Stimulated activated naive B cell treated with anti-CD40 and anti-IgM and Interleukin-4, amounts not matched to agents 10 μg/mL and 1 μg/mL and 100 μg/mL, for 72 hours (primary cell): ENCODE measurements around the gene OR6V1.

Experiments used
- ATAC-seq, 2 donors: fragments of 150-1000 bp; cut with Tn5 transposase; replicated peaks; 2 replicates each; pipeline ENCODE4 v1.10.0; 2021; ENCODE audit warnings: moderate library complexity in 1 of 2
- DNase-seq: peaks from one replicate; pipeline ENCODE4 v3.0.0; 2021
- H3K27ac Mint-ChIP-seq: one replicate; pipeline ENCODE4 v1.8.0; 2022; ENCODE audit warnings: mild to moderate bottlenecking, mixed read lengths
- H3K27me3 Mint-ChIP-seq, 2 donors: one replicate each; pipeline ENCODE4 v1.8.0; 2022; ENCODE audit warnings: mixed read lengths in 2 of 2
- H3K36me3 Mint-ChIP-seq, 2 donors: one replicate each; pipeline ENCODE4 v1.8.0; 2022; ENCODE audit warnings: mixed read lengths in 2 of 2, mild to moderate bottlenecking in 1 of 2
- H3K4me1 Mint-ChIP-seq, 2 donors: one replicate each; pipeline ENCODE4 v1.8.0; 2022; ENCODE audit warnings: mixed read lengths in 2 of 2, mild to moderate bottlenecking in 1 of 2
- H3K4me3 Mint-ChIP-seq, 2 donors: one replicate each; pipeline ENCODE4 v1.8.0; 2022; ENCODE audit warnings: mild to moderate bottlenecking in 2 of 2, mixed read lengths in 2 of 2, moderate library complexity in 1 of 2
- H3K9me3 Mint-ChIP-seq, 2 donors: one replicate each; pipeline ENCODE4 v1.8.0; 2022; ENCODE audit warnings: mixed read lengths in 2 of 2, mild to moderate bottlenecking in 1 of 2

The OR6V1 gene, protein sequence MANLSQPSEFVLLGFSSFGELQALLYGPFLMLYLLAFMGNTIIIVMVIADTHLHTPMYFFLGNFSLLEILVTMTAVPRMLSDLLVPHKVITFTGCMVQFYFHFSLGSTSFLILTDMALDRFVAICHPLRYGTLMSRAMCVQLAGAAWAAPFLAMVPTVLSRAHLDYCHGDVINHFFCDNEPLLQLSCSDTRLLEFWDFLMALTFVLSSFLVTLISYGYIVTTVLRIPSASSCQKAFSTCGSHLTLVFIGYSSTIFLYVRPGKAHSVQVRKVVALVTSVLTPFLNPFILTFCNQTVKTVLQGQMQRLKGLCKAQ

DNA sequence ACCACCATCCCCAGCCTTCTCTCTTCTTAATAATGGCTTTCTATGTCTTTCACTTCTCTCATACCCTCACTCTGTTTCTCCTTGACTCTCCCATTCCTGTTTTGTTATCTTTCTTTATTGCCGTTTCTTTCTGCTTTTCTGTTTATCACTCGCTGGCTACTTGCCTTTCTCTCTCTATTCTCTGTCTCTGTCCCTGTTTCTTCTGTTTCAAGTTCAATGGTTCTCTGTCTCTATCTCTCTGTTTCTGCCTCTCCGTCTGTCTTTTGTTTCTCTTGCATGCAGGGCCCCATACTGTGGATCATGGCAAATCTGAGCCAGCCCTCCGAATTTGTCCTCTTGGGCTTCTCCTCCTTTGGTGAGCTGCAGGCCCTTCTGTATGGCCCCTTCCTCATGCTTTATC, at the start of gene OR6V1:
OR6V1 (plus strand) TSS at position 301 of the 400 bp plus-strand sequence; CDS start at position 301, 0 bp downstream.
- Mint-ChIP-seq H3K4me1 (peaks cover 39 to 63% of the 10 kb centered on the region in 2 donors), H3K27me3 (no peaks in the 10 kb centered on the region), H3K4me3 (no peak within 1 kb of the TSS), H3K9me3 (no peaks in the 10 kb centered on the region), H3K27ac (no peak within 1 kb of the TSS), H3K36me3 (peaks cover 0 to 1% of the 10 kb centered on the region in 2 donors)
- DNase-seq (no peak), ATAC-seq (no peak)

DNA sequence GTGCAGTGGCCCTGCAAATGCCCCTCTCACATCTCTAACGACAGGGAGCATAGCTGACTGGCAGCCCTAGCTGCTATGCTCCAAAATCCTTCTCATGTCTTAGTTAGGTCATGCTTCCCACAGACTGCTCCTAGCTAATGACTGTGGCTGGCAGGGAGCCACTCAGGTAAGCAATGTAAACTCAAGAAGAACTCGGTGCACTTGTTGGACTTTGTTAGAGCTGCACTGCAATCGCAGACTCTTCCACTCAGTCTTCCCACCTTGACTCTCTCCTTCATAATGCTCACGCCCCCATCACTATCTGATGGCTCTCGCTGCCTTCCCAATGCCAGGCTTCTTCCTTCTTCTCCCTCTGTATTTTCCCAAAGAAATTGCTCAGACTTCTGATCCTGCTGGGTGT, 49.2 kb upstream of the OR6V1 start:
- H3K27me3 Mint-ChIP-seq, result peaks cover 0 to 2% of the 10 kb centered on the region in 2 donors
- H3K4me3 Mint-ChIP-seq, result peak overlapping the region; percentile 77 to 84
- peaks cover 7 to 16% of the 10 kb centered on the region in 2 donors for H3K4me1 Mint-ChIP-seq
- H3K9me3 Mint-ChIP-seq, result no peaks in the 10 kb centered on the region
- no peaks in the 10 kb centered on the region for H3K36me3 Mint-ChIP-seq
- DNase-seq, result no peak
- no peak overlapping the region for H3K27ac Mint-ChIP-seq
- no peak for ATAC-seq

DNA sequence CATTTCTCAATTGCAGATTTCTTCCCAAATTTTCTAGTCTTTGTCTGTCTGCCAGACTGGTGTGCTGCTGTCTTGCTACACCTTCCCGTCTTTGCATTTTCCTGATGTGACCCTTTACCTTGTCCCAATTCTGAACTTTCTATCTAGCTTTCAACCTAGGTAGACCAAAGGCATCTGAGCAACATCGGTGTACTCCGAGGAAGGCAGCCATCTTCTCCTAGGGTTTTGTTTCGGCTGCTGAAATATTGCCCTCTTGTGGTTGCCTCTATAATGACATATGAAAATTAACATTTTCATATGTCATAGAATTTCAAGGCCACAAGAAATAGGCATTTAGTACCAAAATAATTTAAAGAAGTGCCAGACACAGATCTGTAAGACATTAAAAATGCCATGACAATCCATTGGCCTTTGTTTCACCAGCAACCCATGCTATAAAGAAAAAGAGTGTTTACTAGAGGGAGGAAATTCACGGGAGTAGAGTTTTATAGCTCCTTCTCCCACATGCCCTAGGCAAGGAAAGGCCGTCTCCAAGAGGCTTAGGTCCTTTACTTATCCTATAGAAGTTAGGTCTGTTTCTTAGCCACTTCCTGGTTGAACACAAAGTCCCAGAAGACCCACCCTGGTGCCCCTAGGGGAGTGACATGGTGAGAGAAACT, 48.6 kb upstream of the OR6V1 start:
- peak; percentile 72 to 76 for ATAC-seq
- H3K36me3 Mint-ChIP-seq, result no peaks in the 10 kb centered on the region
- H3K4me3 Mint-ChIP-seq, result peak overlapping the region; percentile 77 to 84
- peak; percentile 21 for DNase-seq
- peak overlapping the region; percentile 84 for H3K27ac Mint-ChIP-seq
- H3K4me1 Mint-ChIP-seq, result peaks cover 8 to 21% of the 10 kb centered on the region in 2 donors
- peaks cover 0 to 3% of the 10 kb centered on the region in 2 donors for H3K27me3 Mint-ChIP-seq
- H3K9me3 Mint-ChIP-seq, result no peaks in the 10 kb centered on the region

DNA sequence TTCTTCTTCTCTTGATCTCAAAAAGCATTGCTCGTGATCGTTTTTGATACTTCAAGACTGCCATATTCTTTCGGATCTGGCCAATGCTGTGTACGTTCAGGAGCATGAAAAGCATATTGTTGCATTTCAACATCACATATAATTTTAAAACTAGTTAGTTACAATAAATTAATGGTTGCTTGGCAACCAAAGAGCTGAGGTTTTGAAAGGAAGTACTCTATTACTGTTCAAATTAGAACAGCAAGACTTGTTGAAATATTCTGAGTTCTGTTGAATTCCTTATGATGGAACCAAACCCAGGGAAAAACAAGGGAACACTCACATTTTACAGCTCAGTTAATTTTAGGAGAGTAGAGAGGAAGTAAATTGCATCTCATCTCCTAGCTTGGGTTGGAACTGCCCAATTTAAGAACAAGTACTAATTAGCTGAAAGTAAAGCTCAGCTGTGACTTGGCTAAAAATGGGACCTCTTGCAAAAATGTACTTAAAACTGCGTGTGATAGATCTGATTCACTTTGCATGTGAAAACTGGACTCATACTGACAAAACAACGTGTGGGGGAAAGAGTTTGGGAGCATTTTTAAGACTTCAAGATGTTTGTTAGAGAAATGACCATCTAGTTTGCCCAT, 46.4 kb upstream of the OR6V1 start:
- peaks cover 19 to 41% of the 10 kb centered on the region in 2 donors for H3K4me1 Mint-ChIP-seq
- DNase-seq (no peak), ATAC-seq (no peak)
- no peaks in the 10 kb centered on the region for H3K9me3 Mint-ChIP-seq
- peaks cover 0 to 3% of the 10 kb centered on the region in 2 donors for H3K27me3 Mint-ChIP-seq
- H3K27ac Mint-ChIP-seq, result no peak overlapping the region
- no peaks in the 10 kb centered on the region for H3K36me3 Mint-ChIP-seq
- H3K4me3 Mint-ChIP-seq, result no peak overlapping the region

DNA sequence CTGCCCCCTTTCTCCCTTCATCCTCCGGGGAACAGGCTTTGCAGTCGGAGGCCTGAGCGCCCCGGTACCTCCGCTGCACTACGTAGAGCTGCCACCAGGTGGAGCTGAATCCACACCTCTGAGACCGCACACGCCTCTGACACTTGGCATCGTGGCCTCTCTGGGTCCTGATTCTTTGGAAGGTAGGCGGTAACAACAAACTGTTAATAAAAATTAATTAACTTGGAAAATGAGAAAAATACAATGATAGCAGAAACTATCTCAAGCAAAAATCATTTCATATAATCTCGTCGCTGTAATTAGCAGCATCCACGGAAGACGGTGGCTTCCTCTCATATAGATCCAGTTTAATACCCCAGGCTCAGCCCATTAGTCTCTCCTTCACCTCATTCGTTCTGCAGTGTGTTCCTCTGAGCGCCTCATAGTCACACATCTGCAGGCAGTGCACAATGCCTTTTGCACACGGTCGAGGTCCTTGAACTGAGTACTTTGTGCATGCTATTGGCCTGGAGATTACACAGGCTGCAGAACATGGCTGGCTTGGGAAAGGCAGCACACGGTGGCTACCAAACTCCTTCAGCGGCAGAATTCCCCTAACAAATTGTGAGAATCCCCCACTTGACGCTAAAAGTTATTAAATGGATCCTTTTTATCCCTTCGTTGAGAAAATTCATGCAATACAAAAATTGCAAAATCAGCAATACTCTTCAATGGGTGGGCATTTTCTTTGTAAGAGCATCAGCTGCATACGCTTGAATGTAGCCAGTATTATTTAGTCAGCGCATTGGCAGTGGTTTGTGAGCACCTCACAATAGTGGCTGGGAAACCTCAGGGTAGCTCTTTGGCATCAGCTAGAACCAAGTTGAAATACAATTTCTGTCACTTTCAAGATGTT, 43.9 kb upstream of the OR6V1 start:
- no peak overlapping the region for H3K4me3 Mint-ChIP-seq
- peak; percentile 88 to 90 for ATAC-seq

DNA sequence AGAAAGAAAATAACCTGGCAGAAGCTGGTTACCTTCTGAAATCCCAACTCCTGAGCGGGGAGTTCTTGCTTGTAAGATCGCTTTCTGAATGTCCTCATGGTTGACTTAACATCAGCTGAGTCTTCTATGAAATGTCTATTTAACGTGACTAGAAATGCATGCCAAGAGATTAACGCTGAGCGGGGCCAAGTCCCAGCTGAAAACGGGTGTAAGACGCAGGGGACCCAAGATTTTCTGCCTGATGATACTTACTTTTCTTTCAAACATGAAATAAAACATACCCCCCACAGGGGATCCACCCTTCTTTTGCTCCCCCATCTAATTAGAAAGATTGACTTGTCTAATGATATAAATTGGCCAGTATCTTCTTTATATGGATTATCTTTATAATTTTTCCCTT, 40.1 kb upstream of the OR6V1 start:
- peaks cover 0 to 3% of the 10 kb centered on the region in 2 donors for H3K27me3 Mint-ChIP-seq
- H3K4me3 Mint-ChIP-seq, result no peak overlapping the region
- peaks cover 63 to 92% of the 10 kb centered on the region in 2 donors for H3K4me1 Mint-ChIP-seq
- no peak overlapping the region for H3K27ac Mint-ChIP-seq
- ATAC-seq (no peak), DNase-seq (no peak)
- H3K9me3 Mint-ChIP-seq, result peaks cover 2 to 4% of the 10 kb centered on the region in 2 donors
- peaks cover 2 to 3% of the 10 kb centered on the region in 2 donors for H3K36me3 Mint-ChIP-seq

More for the DNA sequence above, 43.9 kb upstream of the OR6V1 start:
- peaks cover 30 to 61% of the 10 kb centered on the region in 2 donors for H3K4me1 Mint-ChIP-seq
- DNase-seq, result peak; percentile 62
- H3K36me3 Mint-ChIP-seq, result peaks cover 2 to 3% of the 10 kb centered on the region in 2 donors
- H3K9me3 Mint-ChIP-seq, result peaks cover 2 to 4% of the 10 kb centered on the region in 2 donors
- peaks cover 0 to 3% of the 10 kb centered on the region in 2 donors for H3K27me3 Mint-ChIP-seq
- H3K27ac Mint-ChIP-seq, result no peak overlapping the region

DNA sequence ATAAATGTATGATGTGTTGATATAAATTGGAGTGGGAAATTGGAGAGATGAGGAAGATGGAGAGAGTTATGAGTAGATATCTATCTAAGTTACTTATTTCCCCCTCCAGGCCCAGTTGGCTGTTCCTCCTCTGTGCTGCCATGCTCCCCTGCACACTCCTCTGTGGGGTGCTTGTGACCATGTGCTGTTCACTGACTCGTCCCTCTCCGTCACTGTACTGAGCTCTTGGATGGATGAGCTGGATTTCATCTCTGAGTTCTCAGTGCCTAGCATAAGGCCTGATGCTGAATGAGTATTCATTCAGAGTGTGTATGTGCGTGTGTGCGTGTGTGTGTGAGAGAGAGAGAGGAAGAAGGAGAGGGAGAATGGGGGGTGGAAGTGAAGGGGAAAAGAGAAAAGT, 39.7 kb upstream of the OR6V1 start:
- Mint-ChIP-seq H3K4me1 (peaks cover 67 to 96% of the 10 kb centered on the region in 2 donors), H3K27ac (no peak overlapping the region), H3K4me3 (no peak overlapping the region), H3K9me3 (peaks cover 2 to 4% of the 10 kb centered on the region in 2 donors), H3K27me3 (peaks cover 0 to 3% of the 10 kb centered on the region in 2 donors), H3K36me3 (peaks cover 2 to 3% of the 10 kb centered on the region in 2 donors)
- DNase-seq (no peak), ATAC-seq (peak; percentile 48 to 54)

DNA sequence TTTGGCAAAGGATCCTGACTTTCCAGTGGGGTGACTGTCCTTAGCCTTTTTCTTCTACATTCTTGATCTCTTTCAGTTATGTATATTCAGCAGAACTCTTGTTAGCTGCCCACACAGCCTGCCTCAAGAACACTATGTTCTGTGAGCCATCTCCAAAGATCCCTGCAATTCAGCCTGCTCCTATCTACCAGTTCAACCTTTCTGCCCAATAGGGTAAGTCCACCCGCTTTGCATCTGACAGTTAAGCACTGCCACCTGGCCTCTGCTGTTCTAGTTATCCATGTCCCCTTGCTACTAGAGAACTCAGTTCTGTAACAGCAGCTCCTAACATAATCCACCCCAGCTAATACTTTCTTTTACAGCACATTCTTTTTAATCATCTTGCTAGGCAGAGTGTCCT, 38.7 kb upstream of the OR6V1 start:
- DNase-seq (no peak), ATAC-seq (no peak)
- peaks cover 67 to 90% of the 10 kb centered on the region in 2 donors for H3K4me1 Mint-ChIP-seq
- H3K27me3 Mint-ChIP-seq, result no peaks in the 10 kb centered on the region
- peaks cover 2 to 4% of the 10 kb centered on the region in 2 donors for H3K9me3 Mint-ChIP-seq
- H3K27ac Mint-ChIP-seq, result no peak overlapping the region
- H3K4me3 Mint-ChIP-seq, result no peak overlapping the region
- H3K36me3 Mint-ChIP-seq, result peaks cover 2 to 3% of the 10 kb centered on the region in 2 donors

DNA sequence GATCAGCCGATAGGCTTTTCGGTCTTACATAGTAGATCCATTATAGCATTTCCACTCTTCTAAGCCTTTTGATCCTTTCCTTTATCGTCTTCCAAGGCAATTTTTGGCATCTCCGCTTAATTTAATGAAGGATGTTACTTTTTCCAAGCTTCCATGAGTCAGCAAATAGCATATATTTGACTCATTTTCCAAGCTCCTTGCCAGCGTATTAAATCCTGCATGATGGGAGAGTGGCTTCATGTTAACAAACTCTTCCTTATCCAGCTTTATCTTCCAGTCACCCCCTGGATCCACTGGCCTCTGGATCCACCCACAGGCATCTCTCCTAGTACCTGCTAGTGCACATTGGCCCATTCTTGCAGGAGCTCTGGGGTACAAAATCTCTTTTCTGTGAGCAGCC, 38.2 kb upstream of the OR6V1 start:
- Mint-ChIP-seq H3K36me3 (peaks cover 2 to 6% of the 10 kb centered on the region in 2 donors), H3K27ac (no peak overlapping the region), H3K4me1 (peaks cover 65 to 91% of the 10 kb centered on the region in 2 donors), H3K9me3 (peaks cover 2 to 7% of the 10 kb centered on the region in 2 donors), H3K27me3 (no peaks in the 10 kb centered on the region), H3K4me3 (no peak overlapping the region)
- DNase-seq (no peak), ATAC-seq (no peak)

DNA sequence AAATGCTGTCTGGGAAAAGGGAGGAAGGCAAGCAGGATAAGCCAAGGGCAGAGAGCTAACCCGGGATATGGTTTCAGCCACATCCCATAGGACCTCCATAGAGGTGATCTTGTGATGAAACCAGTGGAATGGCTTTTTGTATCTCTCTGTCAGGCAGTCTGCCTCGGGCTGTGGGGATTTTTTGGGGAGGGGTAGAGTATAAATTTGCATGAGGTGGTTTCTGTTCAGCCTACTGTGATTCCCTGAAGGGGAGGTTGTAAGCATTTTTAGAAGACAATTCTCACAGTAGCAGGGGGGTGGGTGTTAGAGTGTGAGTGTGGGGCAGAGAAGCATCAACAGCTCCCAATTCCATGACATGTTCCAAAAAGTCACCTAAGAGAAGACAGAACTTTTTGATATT, 37.1 kb upstream of the OR6V1 start:
- ATAC-seq, result peak; percentile 87 to 89
- peak; percentile 20 for DNase-seq
- Mint-ChIP-seq H3K9me3 (peaks cover 8 to 14% of the 10 kb centered on the region in 2 donors), H3K4me1 (peaks cover 60 to 88% of the 10 kb centered on the region in 2 donors), H3K4me3 (peak overlapping the region; percentile 29 to 68), H3K27ac (no peak overlapping the region), H3K27me3 (no peaks in the 10 kb centered on the region), H3K36me3 (peaks cover 5 to 14% of the 10 kb centered on the region in 2 donors)

DNA sequence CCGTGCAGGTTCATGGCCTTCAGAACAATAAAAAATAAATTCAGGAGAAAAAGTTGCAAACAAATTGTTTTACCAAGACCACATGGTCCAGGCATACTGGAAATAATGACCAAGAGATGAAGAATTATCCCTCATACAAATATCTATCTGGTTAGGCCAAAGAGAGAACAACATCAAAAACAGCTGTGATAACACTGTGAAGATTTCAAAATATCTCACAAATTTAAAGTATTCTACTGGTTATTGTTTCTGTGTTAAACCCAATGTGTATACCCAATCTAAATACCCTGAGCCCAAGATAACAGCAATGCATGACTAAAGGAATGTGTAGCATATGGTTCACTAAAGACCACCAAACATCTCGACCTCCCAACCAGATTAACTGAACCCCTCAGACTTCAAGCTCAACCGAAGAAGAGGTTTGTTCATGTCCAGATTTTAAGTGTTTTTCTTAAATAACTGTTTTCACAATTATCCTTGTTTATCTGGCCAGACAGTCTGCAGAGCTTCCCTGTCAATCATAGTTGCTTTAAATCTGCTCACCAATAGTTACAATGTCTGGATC, 36.1 kb upstream of the OR6V1 start:
- DNase-seq, result no peak

DNA sequence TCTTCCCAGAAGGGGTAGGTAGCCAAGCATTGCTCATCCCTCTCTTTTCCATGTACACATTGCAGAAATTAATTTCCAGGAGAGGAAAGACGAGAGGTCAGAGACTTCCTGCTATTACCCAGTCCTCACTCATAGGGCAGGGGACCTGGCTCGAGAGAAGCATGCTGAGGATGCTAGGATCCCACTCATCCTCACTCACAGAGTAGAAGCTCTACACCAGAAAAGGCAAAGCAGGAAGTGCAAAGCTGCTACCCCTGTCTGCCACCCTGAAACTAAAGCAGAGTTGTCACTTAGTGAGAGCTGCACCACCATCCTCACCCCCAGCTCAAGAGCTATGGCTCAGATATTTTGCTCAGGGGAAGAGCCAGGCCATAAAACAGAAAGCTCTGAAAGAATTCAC, 35.1 kb upstream of the OR6V1 start:
- ATAC-seq (peak; percentile 53 to 54), DNase-seq (no peak)
- Mint-ChIP-seq H3K9me3 (peaks cover 8 to 14% of the 10 kb centered on the region in 2 donors), H3K27ac (peak overlapping the region; percentile 27), H3K36me3 (peaks cover 5 to 14% of the 10 kb centered on the region in 2 donors), H3K4me1 (peaks cover 51 to 70% of the 10 kb centered on the region in 2 donors), H3K4me3 (no peak overlapping the region), H3K27me3 (no peaks in the 10 kb centered on the region)

More for the DNA sequence above, 36.1 kb upstream of the OR6V1 start:
- H3K27me3 Mint-ChIP-seq, result no peaks in the 10 kb centered on the region
- H3K27ac Mint-ChIP-seq, result no peak overlapping the region
- H3K9me3 Mint-ChIP-seq, result peaks cover 8 to 14% of the 10 kb centered on the region in 2 donors
- H3K36me3 Mint-ChIP-seq, result peaks cover 5 to 14% of the 10 kb centered on the region in 2 donors
- H3K4me1 Mint-ChIP-seq, result peaks cover 56 to 80% of the 10 kb centered on the region in 2 donors
- no peak for ATAC-seq
- H3K4me3 Mint-ChIP-seq, result no peak overlapping the region

DNA sequence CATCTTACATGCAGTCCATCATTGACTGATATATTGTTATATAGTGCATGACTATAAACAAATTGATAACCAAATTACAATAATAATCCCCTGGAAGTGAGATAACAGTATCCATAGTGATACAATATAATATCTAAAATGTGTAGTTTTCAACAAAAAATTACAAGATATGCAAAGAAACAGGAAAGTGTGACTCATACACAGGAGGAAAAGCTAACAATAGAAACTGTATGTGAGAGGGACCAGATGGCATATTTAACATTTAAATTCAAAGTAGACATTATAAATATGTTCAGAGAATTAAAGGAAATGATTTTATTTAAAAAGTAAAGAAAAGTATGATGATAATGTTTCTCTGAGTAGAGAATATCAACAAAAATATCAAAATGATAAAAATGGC, 33.2 kb upstream of the OR6V1 start:
- Mint-ChIP-seq H3K27me3 (no peaks in the 10 kb centered on the region), H3K4me1 (peaks cover 42 to 63% of the 10 kb centered on the region in 2 donors)

More for the DNA sequence above, 33.2 kb upstream of the OR6V1 start:
- Mint-ChIP-seq H3K4me3 (no peak overlapping the region), H3K36me3 (peaks cover 3 to 11% of the 10 kb centered on the region in 2 donors), H3K27ac (no peak overlapping the region), H3K9me3 (peaks cover 8 to 11% of the 10 kb centered on the region in 2 donors)
- ATAC-seq, result no peak
- no peak for DNase-seq
